Ovary (tissue), 9 donors: ENCODE measurements around the gene RGS6. TPM values are rescaled to one million over a fixed set of nuclear protein-coding genes. Genes with fewer than 3 reads are reported as not detected.

Experiments used
- DNase-seq, 5 donors: peaks; one replicate each; pipeline ENCODE4 v3.0.0-alpha.2; 2019 to 2020
- H3K27ac ChIP-seq, 2 donors: fragments of 200-600 bp; one replicate each; pipeline versions ENCODE4 v1.5.1 to v1.8.0; 2019 to 2022
- H3K27me3 ChIP-seq: fragments of 200-600 bp; one replicate; pipeline ENCODE4 v1.8.0; 2022
- H3K36me3 ChIP-seq: fragments of 200-600 bp; sonication (generic); one replicate; pipeline ENCODE4 v1.5.1; 2019
- H3K4me1 ChIP-seq: one replicate; pipeline ENCODE4 v1.8.1; 2013; ENCODE audit warnings: mild to moderate bottlenecking, moderate library complexity; ENCODE audit not compliant: insufficient read depth
- H3K4me3 ChIP-seq: fragments of 200-600 bp; sonication (generic); one replicate; pipeline ENCODE4 v1.5.1; 2017
- H3K9me3 ChIP-seq, 2 donors: fragments of 200-600 bp in 1 of 2; sonication (generic) in 1 of 2; one replicate each; pipeline versions ENCODE4 v1.5.1 to v1.8.1; 2013 to 2019; ENCODE audit warnings: mild to moderate bottlenecking in 1 of 2, moderate library complexity in 1 of 2
- EP300 ChIP-seq: sonication (generic); formaldehyde crosslinking; IDR thresholded peaks from one replicate; pipeline ENCODE4 v1.6.1; 2017; ENCODE audit warnings: antibody characterized with exemption
- POLR2A ChIP-seq: fragments of 450-650 bp; IDR thresholded peaks from one replicate; pipeline ENCODE4 v1.6.1; 2017; ENCODE audit warnings: antibody characterized with exemption, mild to moderate bottlenecking, moderate library complexity
- WGBS, 3 donors: extraction: QIAGEN DNeasy Blood & Tissue Kit in 1 of 3; methylation state at CpG; one replicate each; pipeline versions ENCODE4 v1.1.5 to v1.1.7; 2013 to 2017; 5-methylcytosine and 5-hydroxymethylcytosine counted together
- intact Hi-C, 4 donors: fragments of 100-400 bp; cut with DNase I; formaldehyde crosslinking; loops; one replicate each; pipeline versions ENCODE4 v1.11.0 to v1.15.1; 2022 to 2023
- polyA plus RNA-seq, 2 donors: library from polyadenylated mRNA; stranded (reverse); fragments of 200-250 nt in 1 of 2; fragments of 350-450 nt in 1 of 2; fragmentation: Illumina TruSeq in 1 of 2; extraction: RNeasy Lipid Tissue Mini Kit (QIAGEN cat#74804) in 1 of 2; gene quantifications; one replicate each; pipeline ENCODE4 v1.2.3, GENCODE V29; 2013 to 2014
- total RNA-seq, 7 donors: library from RNA; depleted of rRNA in 2 of 7; stranded (reverse); fragments of >200 nt in 2 of 7; fragmentation: NEBNext Ultra II Directional in 3 of 7; extraction: Animal tissue kit (Norgen Biotek cat#: 25700) in 3 of 7; gene quantifications; one replicate each; pipeline versions ENCODE4 v1.1.0 to v1.2.4, GENCODE V29; 2016 to 2023
- TF ChIP-seq, protein P1 (sequence below), 3 donors: fragments of 450-650 bp in 2 of 3; fragments of 200-600 bp in 1 of 3; IDR thresholded peaks; one replicate each; pipeline versions ENCODE4 v1.5.1 to v1.8.0; 2016 to 2022; ENCODE audit warnings: antibody characterized with exemption in 3 of 3, mild to moderate bottlenecking in 1 of 3
- donor health status: DM: no; HTN: no; CAD: no; lungs with moderate emphysema.
- donor health status: DM: no; HTN: no; CAD: no.
- donor health status: Bipolar disorder and iron deficiency.
- donor health status: DM: yes; HTN: yes; CAD: no.
- donor health status: DM: no; HTN: no; CAD: no.
- donor health status: DM: yes; HTN: yes; CAD: no.

The RGS6 gene
- total and polyA plus RNA-seq, 9 donors: 0.53 to 6.9 (median 1.1) TPM

DNA sequence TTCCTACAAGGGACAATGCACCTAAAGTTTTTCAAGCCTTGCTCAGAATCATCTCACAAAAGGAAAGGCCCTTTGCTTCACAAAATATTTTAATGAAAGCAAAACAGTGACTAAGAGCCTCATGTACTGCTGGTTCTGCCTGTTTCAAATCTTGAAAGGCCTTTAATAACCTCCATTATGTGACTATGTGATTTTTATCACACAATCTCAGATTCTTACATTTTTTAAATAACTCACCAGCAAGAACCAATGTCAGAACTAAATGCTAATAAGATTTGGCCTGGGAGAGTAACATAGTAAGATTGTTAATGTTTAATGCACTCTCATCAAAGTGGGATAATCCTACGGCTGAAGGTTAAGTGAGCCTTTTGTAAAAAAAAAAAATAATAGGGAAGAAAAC is 378.9 kb downstream of the RGS6 start:
- WGBS, 3 donors: 75 to 92% (median 88%) methylated on average over 1 of the region's 1 CpG
- Histone ChIP-seq H3K27me3 (no peaks in the 10 kb centered on the region), H3K27ac (no peak overlapping the region), H3K4me3 (no peak overlapping the region), H3K36me3 (no peaks in the 10 kb centered on the region), H3K4me1 (peaks cover 16% of the 10 kb centered on the region), H3K9me3 (peaks cover 0 to 3% of the 10 kb centered on the region in 2 donors)
- DNase-seq: no peak
- intact Hi-C loops: no loop called here
- TF ChIP-seq POLR2A (no peak), EP300 (no peak)
- TF ChIP-seq, protein P1, sequence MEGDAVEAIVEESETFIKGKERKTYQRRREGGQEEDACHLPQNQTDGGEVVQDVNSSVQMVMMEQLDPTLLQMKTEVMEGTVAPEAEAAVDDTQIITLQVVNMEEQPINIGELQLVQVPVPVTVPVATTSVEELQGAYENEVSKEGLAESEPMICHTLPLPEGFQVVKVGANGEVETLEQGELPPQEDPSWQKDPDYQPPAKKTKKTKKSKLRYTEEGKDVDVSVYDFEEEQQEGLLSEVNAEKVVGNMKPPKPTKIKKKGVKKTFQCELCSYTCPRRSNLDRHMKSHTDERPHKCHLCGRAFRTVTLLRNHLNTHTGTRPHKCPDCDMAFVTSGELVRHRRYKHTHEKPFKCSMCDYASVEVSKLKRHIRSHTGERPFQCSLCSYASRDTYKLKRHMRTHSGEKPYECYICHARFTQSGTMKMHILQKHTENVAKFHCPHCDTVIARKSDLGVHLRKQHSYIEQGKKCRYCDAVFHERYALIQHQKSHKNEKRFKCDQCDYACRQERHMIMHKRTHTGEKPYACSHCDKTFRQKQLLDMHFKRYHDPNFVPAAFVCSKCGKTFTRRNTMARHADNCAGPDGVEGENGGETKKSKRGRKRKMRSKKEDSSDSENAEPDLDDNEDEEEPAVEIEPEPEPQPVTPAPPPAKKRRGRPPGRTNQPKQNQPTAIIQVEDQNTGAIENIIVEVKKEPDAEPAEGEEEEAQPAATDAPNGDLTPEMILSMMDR (IDR thresholded peaks at IDR 0.05): no peak

DNA sequence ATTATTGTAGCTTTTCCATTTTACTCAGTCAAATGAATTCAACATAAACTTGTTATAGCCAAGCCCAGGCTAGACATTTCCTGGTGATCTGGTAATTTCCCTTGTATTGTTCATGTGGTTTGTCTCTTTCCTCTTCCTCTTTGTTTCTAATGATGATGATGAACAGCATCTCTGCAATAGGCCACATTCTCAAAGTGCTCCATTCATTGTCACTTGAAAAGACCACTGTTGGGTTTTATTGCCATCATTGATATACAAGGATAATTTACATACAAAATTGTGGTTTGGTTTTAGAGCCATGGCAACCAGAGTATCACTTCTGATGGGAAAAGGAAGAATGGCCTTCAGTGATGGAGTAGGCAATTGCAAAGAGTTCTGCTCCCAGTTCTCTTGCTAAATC is 379.3 kb downstream of the RGS6 start:
- intact Hi-C loops: no loop called here
- DNase-seq: no peak
- peaks cover 0 to 3% of the 10 kb centered on the region in 2 donors for H3K9me3 ChIP-seq
- no peak overlapping the region for H3K27ac ChIP-seq
- no peaks in the 10 kb centered on the region for H3K27me3 ChIP-seq
- H3K4me1 ChIP-seq: peaks cover 16% of the 10 kb centered on the region
- TF ChIP-seq POLR2A: no peak
- TF ChIP-seq EP300: no peak
- TF ChIP-seq, protein P1 (IDR thresholded peaks at IDR 0.05): no peak
- no peaks in the 10 kb centered on the region for H3K36me3 ChIP-seq
- H3K4me3 ChIP-seq: no peak overlapping the region

DNA sequence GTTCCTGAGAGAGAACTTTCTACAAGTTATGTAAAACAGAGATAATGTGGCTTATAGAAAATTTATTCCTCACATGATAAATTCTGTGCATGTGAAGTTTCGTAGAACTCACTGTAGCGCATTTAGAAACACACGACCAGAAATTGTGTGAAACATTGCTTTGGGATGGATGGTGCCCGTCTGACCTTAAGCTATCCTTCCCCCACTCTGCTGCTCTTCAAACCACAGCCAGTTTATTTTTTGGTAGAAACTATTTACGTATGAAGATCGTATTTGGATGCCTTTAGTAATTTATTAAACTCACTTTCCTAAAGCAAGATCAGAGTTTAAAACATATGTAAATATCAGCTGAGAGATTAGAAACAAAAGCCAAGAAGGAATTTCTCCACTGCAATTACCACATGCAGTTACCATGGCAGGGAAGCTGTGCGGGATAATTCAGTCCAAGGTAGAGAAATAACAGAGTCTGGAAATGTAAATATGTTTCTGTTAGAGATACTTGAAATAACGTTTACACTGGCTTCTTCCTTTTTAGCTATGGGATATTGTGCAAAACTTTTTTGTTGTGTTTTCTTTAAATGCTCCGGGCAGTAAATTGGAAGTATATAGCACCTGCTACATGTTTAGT is 382.7 kb downstream of the RGS6 start:
- 22 to 33% (median 25%) methylated on average over 9 of the region's 9 CpGs for WGBS, 3 donors
- intact Hi-C loops: no loop called here
- Histone ChIP-seq H3K36me3 (no peaks in the 10 kb centered on the region), H3K9me3 (peaks cover 0 to 3% of the 10 kb centered on the region in 2 donors), H3K27ac (no peak overlapping the region), H3K27me3 (no peaks in the 10 kb centered on the region), H3K4me3 (no peak overlapping the region), H3K4me1 (peaks cover 11% of the 10 kb centered on the region)
- no peak for DNase-seq
- TF ChIP-seq POLR2A (no peak), EP300 (no peak)
- TF ChIP-seq, protein P1 (IDR thresholded peaks at IDR 0.05): no peak

DNA sequence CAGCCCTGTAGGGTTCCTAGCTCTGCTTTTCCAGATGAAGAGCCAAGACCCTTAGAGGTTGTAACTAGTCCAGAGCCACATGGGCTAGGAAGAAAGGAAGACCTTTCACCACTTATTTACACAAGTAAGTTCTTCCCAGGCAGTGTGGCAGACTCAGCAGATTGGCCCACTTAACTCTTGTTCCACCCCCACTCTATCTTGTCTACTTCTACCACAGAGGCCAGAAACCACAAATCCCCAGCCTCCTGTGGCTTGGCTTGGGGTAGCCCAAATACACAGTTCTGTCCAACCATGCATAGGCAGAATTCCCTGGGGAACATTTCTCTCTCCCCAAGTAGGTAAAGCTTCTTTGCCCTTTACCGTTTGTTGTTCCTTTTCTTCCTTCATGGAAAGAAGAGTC is 383.5 kb downstream of the RGS6 start:
- DNase-seq: no peak
- Histone ChIP-seq H3K36me3 (no peaks in the 10 kb centered on the region), H3K27ac (no peak overlapping the region), H3K4me1 (peaks cover 8% of the 10 kb centered on the region), H3K27me3 (no peaks in the 10 kb centered on the region), H3K4me3 (no peak overlapping the region), H3K9me3 (peaks cover 0 to 3% of the 10 kb centered on the region in 2 donors)
- intact Hi-C loops: no loop called here
- TF ChIP-seq EP300 (no peak), POLR2A (no peak)
- TF ChIP-seq, protein P1 (IDR thresholded peaks at IDR 0.05): no peak
- WGBS, 3 donors: 35 to 52% (median 48%) methylated on average over 1 of the region's 1 CpG
